Nephron progenitor cell (in vitro differentiated cells): Measurements from ENCODE around the gene STARD3NL.
A peak's percentile ranks its signal among the peaks of the same experiment; 100 is the strongest.

Experiments
- DNase-seq: peaks from one replicate; pipeline ENCODE4 v3.0.0; 2021
- H3K27ac Mint-ChIP-seq: 2 replicates; pipeline ENCODE4 v1.8.0; 2021; ENCODE audit warnings: mild to moderate bottlenecking, moderate library complexity, mixed read lengths
- H3K27me3 Mint-ChIP-seq: 2 replicates; pipeline ENCODE4 v1.8.0; 2021; ENCODE audit warnings: mild to moderate bottlenecking, low read depth, mixed read lengths; ENCODE audit not compliant: poor library complexity
- H3K36me3 Mint-ChIP-seq: 2 replicates; pipeline ENCODE4 v1.8.0; 2021; ENCODE audit warnings: low read depth, mixed read lengths
- H3K4me1 Mint-ChIP-seq: 2 replicates; pipeline ENCODE4 v1.8.0; 2021; ENCODE audit warnings: mixed read lengths
- H3K4me3 Mint-ChIP-seq: 2 replicates; pipeline ENCODE4 v1.8.0; 2021; ENCODE audit warnings: mild to moderate bottlenecking, moderate library complexity, mixed read lengths
- H3K9me3 Mint-ChIP-seq: 2 replicates; pipeline ENCODE4 v1.8.0; 2021; ENCODE audit warnings: mild to moderate bottlenecking, moderate library complexity, mixed read lengths
- TF ChIP-seq, protein P1 (sequence below): fragments of 200-600 bp; sonication (generic); IDR thresholded peaks from 2 replicates; pipeline ENCODE4 v1.5.0; 2021; ENCODE audit warnings: antibody characterized with exemption

Gene STARD3NL, protein sequence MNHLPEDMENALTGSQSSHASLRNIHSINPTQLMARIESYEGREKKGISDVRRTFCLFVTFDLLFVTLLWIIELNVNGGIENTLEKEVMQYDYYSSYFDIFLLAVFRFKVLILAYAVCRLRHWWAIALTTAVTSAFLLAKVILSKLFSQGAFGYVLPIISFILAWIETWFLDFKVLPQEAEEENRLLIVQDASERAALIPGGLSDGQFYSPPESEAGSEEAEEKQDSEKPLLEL

DNA sequence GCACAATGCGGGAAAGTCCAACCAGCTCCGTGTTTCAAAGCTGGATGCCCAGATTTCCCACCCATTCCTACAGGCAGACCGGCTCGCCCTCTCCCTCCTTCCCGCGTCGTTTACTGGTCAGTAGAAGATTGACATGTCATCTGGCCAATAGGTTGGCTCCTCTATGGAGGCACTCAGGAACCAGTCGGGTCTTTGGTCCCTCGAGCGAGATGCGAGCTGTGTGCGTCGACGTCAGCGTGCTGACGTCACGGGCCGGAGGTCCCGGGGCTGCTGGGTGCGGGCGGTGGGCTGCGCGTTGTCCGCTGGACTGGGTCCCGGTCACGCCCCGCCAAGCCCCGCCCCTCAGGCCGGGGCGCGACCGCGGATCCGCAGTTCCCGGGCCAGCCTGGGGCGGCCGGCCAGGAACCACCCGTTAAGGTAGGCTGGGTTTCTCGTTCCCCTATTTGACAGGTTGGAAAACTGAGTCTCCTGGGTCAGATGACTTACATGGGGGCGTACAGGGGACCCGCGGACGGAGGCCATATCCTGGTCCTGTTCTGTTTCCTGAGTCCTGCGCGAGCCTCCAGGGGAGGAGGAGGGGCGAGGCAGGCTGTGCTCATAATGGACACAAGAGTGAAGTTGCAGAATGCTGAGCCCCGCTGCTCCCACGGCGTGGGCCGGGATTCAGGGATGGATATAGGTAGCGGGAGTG lies at the start of gene STARD3NL:
Gene STARD3NL (plus strand): TSS at position 242 of the 691 bp plus-strand sequence. CDS start 29,260 bp downstream, outside the sequence.
- H3K4me3 Mint-ChIP-seq = peak within 1 kb of the TSS; percentile 99
- H3K9me3 Mint-ChIP-seq = peaks cover 23% of the 10 kb centered on the region
- peak; percentile 95 for DNase-seq
- H3K4me1 Mint-ChIP-seq = peaks cover 38% of the 10 kb centered on the region
- peaks cover 8% of the 10 kb centered on the region for H3K27me3 Mint-ChIP-seq
- TF ChIP-seq, protein P1, sequence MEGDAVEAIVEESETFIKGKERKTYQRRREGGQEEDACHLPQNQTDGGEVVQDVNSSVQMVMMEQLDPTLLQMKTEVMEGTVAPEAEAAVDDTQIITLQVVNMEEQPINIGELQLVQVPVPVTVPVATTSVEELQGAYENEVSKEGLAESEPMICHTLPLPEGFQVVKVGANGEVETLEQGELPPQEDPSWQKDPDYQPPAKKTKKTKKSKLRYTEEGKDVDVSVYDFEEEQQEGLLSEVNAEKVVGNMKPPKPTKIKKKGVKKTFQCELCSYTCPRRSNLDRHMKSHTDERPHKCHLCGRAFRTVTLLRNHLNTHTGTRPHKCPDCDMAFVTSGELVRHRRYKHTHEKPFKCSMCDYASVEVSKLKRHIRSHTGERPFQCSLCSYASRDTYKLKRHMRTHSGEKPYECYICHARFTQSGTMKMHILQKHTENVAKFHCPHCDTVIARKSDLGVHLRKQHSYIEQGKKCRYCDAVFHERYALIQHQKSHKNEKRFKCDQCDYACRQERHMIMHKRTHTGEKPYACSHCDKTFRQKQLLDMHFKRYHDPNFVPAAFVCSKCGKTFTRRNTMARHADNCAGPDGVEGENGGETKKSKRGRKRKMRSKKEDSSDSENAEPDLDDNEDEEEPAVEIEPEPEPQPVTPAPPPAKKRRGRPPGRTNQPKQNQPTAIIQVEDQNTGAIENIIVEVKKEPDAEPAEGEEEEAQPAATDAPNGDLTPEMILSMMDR = no peak
- peak within 1 kb of the TSS; percentile 96 for H3K27ac Mint-ChIP-seq
- H3K36me3 Mint-ChIP-seq = peaks cover 3% of the 10 kb centered on the region

DNA sequence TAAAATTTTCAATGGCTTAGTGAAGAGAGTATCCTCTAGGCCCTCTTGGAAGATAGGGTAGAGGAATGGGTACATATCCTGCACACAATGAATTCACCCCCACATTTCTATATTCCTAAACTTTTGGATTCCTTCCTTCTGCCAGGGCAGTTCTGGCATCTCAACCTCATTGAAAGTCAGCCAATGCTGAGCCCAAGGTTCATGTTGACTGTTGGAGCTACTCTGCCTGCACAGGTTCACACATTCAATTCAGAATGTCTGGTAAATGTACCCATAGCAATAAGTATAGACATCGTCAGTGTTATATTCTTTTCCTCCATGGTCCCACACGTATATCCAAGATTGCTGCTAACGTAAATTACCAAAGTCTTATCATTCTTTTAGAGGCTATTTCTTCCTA lies 48.9 kb upstream of the STARD3NL start:
- H3K27me3 Mint-ChIP-seq = no peaks in the 10 kb centered on the region
- no peaks in the 10 kb centered on the region for H3K36me3 Mint-ChIP-seq
- DNase-seq = no peak
- no peaks in the 10 kb centered on the region for H3K9me3 Mint-ChIP-seq
- no peak overlapping the region for H3K27ac Mint-ChIP-seq
- peaks cover 13% of the 10 kb centered on the region for H3K4me1 Mint-ChIP-seq
- H3K4me3 Mint-ChIP-seq = no peak overlapping the region
- TF ChIP-seq, protein P1 = no peak

DNA sequence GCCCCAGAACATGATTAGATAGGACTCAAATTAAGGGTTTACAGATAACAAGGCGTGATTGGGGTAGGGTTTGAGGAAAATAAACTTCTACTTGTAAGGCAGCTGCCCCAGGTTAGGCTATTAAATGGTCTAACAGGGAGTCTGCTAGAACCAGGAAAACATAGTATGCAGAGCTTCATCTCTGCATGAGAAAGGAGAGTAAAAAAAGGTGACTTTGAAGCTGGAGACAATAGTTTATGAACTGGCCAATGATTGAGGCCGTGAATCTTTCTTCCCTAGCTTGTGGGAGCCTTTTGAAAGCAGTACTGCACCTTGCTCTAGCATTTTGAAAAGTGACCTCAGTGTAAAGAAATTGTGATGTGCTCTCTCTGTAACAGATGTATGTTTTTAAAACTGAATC lies 48.5 kb upstream of the STARD3NL start:
- H3K4me1 Mint-ChIP-seq = peaks cover 13% of the 10 kb centered on the region
- TF ChIP-seq, protein P1 = no peak
- H3K9me3 Mint-ChIP-seq = no peaks in the 10 kb centered on the region
- no peaks in the 10 kb centered on the region for H3K27me3 Mint-ChIP-seq
- H3K27ac Mint-ChIP-seq = no peak overlapping the region
- H3K36me3 Mint-ChIP-seq = no peaks in the 10 kb centered on the region
- no peak overlapping the region for H3K4me3 Mint-ChIP-seq
- no peak for DNase-seq

DNA sequence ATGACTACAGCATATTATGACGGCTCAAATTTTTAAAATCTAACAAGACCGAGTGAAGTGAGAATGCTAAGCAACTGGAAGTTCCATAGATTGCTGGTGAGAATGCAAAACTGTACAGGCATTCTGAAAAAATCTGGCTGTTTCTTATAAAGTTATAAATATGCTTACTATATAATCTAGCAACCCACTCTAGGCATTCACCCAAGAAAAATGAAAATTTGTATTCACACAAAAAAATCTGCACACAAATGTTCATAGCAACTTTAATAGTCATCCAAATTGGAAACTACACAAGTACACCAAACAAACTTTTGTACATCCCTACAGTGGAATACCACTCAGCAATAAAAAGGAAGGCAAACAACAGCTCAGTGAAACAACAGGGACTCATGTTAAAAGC lies 39.9 kb upstream of the STARD3NL start:
- TF ChIP-seq, protein P1 = no peak
- peaks cover 7% of the 10 kb centered on the region for H3K27me3 Mint-ChIP-seq
- H3K9me3 Mint-ChIP-seq = no peaks in the 10 kb centered on the region
- no peak overlapping the region for H3K4me3 Mint-ChIP-seq
- no peaks in the 10 kb centered on the region for H3K4me1 Mint-ChIP-seq
- H3K36me3 Mint-ChIP-seq = no peaks in the 10 kb centered on the region
- DNase-seq = no peak
- H3K27ac Mint-ChIP-seq = no peak overlapping the region

DNA sequence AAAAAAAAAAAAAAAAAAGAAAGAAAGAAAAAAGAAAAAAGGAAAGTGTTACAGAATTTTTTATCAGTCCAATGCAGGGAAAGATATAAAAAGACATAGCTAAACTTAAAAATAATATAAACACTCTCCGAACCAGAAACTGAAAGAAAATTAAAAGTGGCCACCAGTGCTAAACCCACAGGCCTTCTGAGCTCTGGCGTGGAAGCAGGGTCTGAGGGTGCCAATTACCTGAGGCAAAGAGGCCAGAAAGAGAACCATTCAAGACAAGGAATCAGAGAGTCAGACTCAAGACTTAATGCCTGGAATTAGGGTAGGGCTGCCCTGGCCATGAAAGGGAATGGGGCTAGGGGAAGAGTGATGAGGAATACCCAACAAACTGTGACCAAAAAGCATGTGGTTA lies 36.9 kb upstream of the STARD3NL start:
- TF ChIP-seq, protein P1 = no peak
- no peaks in the 10 kb centered on the region for H3K9me3 Mint-ChIP-seq
- peaks cover 5% of the 10 kb centered on the region for H3K27me3 Mint-ChIP-seq
- no peaks in the 10 kb centered on the region for H3K4me1 Mint-ChIP-seq
- DNase-seq = no peak
- H3K27ac Mint-ChIP-seq = no peak overlapping the region
- no peaks in the 10 kb centered on the region for H3K36me3 Mint-ChIP-seq
- H3K4me3 Mint-ChIP-seq = no peak overlapping the region

DNA sequence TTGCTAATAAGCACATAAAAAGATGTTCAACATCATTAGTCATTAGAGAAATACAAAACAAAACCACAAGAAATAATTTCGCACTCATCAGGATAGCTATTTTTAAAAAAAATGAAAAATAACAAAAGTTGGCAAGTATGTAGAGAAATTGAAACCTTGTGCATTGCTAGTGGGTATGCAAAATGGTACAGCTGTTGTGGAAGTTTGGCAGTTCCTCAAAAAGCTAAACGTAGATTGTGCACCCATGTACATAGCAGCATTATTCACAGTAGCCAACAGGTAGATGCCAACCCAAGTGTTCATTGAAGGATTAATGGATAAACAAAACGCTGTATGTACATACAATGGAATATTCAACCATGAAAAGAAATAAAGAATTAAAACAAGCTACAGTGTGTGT lies 35.3 kb upstream of the STARD3NL start:
- H3K9me3 Mint-ChIP-seq = no peaks in the 10 kb centered on the region
- no peaks in the 10 kb centered on the region for H3K4me1 Mint-ChIP-seq
- DNase-seq = no peak
- H3K4me3 Mint-ChIP-seq = no peak overlapping the region
- H3K27me3 Mint-ChIP-seq = peaks cover 2% of the 10 kb centered on the region
- H3K27ac Mint-ChIP-seq = no peak overlapping the region
- H3K36me3 Mint-ChIP-seq = no peaks in the 10 kb centered on the region
- TF ChIP-seq, protein P1 = no peak
